ENCODE results near the gene ST3GAL2.
"Not testable (repeated sequence)": the region's sequence is repeated elsewhere in the genome, so short reads cannot be mapped to it uniquely, and the experiment has no call there.

ST3GAL2 gene

DNA sequence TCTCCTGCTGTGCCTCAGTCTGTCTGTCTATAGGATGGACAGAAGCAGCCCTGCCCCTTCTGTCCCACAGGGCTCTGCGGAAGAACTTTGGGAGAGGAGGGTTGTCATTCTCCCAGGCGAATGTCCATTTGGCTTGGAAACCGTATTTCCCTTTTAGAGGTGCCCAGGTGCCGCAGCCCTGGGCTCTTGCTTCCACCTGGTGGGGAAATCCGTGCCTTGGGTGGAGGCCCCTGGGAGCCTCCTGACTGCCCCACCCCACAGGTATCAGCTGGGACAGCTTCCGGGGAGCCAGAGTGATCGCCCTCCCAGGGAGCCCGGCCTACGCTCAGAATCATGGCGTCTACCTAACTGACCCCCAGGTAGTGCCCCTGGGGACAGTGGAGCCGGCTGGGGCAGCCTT, 28.2 kb upstream of the ST3GAL2 start:
- peak; percentile 17 for DNase-seq

DNA sequence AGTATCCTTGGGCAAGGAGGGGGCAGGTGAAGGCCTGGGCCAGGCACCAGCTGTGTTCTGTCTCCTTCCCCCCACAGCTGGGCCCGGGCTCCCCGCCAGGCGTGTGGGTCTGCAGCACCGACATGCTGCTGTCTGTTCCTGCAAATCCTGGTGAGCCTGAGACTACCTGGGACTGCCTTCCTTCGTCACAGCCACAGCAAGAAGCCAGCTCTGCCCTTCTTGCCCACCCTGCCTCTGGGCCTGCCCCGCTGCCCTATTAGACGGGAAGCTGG, 27.8 kb upstream of the ST3GAL2 start:
- no peak for DNase-seq

DNA sequence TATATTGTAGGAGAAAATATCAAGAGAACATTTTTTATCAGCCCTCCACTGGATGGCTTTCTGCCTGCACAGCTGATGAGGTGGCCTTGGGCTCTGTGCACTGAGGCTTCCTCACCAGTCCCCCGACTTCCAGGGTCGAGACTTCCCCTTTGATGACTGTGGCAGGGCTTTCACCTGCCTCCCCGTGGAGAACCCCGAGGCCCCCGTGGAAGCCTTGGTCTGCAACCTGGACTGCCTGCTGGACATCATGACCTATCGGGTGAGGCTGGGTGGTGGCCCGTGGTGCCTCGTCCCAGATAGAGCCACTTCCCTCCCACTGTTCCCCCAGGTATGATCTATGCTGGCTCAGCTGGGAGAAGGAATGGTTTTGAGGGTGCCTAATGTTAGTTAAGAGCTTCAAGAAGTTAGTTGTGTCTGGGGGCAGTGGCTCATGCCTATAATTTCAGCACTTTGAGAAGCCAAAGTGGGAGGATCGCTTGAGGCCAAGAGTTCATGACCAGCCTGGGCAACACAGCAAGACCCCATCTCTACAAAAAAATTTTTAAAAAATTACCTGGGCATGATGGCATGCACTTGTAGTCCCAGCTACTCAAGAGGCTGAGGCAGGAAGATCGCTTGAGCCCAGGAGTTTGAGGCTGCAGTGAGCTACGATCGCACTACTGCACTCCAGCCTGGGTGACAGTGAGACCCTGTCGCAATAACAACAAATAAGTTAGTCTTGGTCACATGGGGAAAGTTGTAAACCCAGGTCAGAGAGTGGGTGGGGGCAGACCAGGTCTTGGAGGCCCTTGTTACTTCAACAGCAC, 27.3 kb upstream of the ST3GAL2 start:
- DNase-seq = no peak

DNA sequence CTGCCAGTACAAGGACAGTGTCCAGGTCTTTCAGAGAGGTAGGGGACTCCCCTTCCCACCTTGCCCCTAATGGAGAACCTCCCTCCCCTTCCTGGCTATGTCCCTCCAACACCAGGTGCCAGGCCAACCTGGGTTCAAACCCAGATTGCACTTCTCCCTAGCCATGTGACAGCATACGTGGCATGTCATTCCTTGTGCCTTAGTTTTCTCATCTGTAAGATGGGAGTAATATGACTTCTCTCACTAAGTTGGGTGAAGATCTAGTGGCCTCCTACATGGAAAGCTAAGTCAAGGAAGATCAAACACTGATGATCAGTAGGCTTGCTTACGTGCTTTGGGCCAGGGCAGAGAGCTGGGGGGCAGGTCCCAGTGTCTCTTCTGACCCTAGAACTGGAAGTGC, 24.3 kb upstream of the ST3GAL2 start:
- DNase-seq = no peak

DNA sequence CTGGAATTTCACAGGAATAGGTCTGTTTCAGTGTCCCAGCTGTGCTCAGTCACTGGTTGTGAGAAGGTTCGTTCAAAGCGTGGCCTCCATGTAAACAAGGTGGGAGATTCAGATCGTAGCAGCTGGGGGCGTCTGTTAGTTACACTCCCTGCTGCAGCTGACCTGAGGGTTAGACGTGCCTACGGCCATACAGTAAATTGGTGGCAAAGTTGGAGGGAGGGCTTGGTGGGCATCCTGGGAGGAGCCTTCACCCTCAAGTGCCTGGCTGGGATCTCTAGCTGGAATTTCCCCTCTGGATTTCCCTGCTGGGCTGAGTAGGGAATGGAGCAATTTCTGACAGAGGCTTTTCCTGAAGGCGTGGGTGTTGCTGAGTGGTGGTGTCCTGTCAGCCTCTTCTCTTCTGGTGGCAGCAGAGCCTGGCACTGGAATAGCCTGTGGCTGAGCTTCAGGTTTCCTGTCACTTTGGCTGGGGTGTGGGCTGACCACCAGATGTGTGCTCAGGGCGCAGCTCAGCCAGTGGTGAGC, 21.9 kb upstream of the ST3GAL2 start:
- no peak for DNase-seq

DNA sequence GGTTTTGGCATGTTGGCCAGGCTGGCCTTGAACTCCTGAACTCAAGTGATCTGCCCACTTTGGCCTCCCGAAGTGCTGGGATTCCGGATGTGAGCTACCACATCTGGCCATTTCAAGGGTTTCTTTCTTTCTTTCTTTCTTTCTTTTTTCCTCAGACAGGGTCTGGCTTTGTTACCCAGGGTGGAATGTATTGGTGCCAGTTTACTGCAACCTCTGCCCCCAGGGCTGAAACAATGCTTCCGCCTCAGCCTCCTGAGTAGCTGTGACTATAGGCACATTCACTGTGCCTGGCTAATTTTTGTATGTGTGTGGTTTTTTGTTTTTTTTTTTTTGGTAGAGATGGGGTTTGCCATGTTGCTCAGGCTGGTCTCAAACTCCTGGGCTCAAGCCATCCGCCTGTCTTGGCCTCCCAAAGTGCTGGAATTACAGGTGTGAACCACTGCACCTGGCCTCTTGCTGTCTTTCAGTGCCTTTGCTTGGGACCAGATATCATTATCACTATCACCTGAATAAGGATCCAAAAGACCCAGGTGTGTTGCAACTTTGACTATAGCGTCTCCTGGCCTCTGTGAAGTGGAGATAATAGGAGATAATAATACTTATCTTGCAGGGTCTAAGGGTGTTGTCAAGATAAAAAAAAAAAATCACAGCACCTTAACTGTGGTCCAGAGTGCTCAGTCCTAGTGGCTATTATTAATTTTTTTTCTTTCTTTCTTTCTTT, 18.7 kb upstream of the ST3GAL2 start:
- DNase-seq = no peak

DNA sequence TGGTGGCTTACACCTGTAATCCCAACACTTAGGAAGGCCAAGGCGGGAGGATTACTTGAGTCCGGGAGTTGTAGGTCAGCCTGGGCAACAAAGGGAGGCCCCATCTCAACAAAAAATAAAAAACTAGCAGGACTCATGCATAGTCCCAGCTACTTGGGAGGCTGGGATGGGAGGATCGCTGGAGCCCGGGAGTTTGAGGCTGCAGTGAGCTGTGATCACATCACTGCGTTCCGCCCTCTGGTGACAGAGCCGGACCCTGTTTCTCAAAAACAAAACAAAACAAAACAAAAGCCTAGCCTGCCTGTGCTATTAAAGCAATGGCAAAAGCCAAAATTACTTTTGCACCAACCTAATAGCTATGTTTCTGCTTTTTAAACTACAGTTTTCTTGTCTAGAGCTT, 17.0 kb upstream of the ST3GAL2 start:
- no peak for DNase-seq

DNA sequence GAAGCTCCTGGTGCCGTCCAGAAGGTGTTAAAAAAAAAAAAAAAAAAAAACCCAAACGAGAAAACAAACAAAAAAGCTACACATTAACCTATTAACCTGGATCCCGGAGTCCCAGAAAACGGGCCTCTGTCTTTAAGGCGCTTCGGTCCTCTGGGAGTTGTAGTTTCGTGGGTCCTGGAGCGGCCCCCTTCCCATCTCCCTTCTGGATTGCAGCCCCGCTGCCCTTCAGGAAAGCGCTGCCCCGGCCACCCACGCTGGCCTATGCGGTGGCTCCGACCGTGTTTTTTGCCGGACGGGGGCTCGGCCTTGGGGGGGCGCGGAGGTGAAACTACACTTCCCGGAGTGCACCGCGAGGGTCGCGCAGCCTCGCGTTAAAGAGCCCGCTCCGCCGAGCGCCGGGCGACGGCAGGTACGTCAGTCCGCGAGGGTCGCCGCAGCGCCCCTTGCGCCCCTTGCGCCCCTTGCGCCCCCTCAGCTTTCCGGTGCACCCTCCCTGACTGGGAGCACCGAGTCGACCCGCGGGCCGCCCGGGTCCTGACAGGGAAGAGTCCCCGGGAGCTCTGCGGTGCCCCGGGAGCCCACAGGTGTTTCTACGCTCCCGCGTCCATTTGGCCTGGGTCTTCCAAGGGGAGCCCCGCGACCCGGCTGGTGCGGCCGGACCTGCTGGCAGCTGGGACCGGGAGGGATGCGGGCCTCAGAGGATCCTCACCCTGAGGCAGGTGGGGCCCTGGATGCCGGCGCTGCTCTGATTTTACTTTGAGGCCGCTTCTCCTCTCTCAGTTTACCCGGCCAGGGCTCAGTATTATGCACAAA, 15.5 kb upstream of the ST3GAL2 start, which contains the start of gene FCSK:
Gene FCSK (plus strand): TSS at position 374 of the 813 bp plus-strand sequence. CDS start 8,596 bp downstream, outside the sequence.
- peak; percentile 75 for DNase-seq

DNA sequence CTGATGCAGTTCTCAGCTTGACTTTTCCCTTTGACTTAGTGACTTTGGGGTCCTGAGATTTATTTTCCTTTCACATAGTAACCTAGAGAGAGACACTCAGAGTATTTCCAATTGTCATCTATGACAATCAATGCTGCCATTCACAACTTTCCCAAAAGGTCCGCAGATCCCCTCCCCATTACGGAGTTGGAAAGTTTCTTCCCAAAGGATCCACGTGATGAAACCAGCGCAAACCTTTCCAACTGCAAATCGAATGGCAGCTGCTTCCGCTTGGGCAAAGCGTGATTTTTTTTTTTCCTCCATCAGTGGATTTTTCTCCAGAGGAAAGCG, 15.0 kb upstream of the ST3GAL2 start:
- no peak for DNase-seq

DNA sequence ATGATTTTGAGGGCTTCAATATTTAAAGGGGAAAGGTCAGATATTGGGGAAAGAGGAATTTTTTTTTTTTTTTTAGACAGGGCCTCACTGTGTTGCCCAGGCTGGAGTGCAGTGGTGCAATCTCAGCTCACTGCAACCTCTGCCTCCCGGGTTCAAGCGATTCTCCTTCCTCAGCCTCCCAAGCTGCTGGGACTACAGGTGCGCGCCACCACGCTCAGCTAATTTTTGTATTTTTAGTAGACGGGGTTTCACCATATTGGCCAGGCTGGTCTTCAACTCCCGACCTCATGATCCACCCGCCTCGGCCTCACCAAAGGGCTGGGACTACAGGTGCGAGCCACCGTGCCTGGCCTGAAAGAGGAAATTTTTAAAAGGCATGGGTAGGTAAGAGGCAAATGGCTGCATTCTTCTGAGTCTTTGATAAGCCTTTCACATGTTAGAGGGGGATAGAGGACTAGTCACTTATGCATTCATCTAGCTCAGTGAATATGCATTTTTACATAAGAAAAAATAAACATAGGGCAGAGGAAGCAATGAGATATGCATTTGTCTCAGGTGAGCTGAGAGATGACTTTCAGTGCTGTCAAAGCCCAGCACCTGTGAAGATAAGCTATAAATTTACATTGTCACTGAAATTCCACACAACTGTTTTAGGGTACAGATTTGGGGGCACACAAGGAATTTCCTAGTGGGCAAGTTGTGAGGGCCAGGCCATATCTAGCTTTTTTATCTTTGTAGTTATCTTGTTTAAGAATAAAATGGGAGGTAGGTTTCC, 14.4 kb upstream of the ST3GAL2 start:
- DNase-seq = no peak

DNA sequence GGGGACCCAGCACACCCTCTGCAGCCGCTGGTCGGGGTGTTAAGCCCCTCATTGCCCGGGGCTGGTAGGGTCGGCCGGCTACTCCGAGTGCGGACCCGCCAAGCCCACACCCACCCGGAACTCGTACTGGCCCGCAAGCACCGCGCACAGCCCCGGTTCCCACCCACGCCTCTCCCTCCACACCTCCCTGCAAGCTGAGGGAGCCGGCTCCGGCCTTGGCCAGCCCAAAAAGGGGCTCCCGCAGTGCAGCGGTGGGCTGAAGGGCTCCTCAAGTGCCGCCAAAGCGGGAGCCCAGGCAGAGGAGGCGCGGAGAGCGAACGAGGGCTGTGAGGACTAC, 12.1 kb upstream of the ST3GAL2 start:
- DNase-seq = not testable (repeated sequence)

DNA sequence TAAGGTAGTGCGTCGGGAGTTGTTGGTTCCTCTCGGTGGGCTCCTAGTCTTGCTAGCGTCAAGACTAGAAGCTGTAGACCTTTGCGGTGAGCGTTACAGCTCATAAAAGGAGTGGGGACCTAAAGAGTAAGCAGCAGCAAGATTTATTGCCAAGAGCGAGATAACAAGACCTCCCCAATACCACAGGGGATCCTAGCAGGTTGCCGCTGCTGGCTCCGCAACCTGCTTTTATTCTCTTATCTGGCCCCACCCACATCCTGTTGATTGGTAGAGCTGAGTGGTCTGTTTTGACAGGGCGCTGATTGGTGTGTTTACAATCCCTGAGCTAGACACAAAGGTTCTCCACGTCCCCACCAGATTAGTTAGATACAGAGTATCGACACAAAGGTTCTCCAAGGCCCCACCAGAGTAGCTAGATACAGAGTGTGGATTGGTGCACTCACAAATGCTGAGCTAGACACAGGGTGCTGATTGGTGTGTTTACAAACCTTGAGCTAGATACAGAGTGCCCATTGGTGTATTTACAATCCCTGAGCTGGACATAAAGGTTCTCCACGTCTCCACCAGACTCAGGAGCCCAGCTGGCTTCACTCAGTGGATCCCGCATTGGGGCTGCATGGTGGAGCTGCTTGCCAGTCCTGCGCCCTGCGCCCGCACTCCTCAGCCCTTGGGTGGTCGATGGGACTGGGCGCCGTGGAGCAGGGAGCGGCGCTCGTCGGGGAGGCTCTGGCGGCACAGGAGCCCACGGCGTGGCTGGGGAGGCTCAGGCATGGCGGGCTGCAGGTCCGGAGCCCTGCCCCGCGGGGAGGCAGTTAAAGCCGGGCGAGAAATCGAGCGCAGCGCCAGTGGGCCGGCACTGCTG, 11.5 kb upstream of the ST3GAL2 start:
- DNase-seq = not testable (repeated sequence)

DNA sequence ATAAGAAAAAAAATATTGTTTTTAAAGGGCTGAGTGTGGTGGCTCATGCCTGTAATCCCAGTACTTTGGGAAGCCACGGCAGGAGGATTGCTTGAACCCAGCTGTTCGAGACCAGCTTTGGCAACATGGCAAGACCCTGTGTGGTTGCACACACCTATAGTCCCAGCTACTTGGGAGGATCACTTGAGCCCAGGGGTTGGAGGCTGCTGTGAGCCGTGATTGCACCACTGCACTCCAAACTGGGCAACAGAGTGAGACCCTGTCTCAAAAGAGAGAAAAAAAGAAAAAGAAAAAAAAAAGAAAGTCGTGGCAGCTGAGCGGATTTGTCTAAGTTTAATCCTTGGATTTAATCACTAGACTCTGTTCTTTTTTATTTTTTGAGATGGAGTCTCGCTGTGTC, 9.2 kb upstream of the ST3GAL2 start:
- no peak for DNase-seq

DNA sequence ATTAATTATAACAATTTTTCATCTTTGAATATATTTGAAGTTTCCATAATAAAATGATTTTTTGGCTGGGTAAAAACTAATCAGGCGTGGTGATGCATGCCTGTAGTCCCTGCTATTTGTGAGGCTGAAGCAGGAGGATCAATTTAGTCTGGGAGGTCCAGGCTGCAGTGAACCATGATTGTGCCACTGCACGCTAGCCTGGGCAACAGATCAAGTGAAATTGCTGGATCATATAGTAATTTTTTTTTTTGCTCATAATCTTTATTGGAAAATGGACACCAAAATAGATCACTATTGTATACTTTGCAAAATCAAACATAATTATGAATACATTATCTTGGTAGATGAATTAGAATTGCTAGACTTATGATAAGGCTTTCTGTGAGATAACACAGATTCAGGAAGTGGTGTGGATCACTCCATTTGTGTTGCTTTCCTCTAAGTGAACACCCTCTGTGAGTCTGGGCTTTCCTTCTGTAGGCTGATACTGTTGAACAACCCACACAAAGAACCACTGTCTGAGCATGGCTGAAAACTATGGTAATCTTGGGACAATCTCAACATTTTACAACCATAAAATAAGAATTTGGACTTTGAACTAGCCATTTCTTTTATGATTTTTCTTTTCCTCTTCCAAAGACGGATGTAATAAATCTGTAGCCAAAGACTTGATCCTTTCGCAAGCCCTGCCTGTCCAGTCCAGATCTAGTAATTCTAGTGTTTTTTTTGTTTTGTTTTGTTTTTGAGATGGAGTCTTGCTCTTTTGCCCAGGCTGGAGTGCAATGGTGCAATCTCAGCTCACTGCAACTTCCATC, 5.6 kb upstream of the ST3GAL2 start:
- no peak for DNase-seq

DNA sequence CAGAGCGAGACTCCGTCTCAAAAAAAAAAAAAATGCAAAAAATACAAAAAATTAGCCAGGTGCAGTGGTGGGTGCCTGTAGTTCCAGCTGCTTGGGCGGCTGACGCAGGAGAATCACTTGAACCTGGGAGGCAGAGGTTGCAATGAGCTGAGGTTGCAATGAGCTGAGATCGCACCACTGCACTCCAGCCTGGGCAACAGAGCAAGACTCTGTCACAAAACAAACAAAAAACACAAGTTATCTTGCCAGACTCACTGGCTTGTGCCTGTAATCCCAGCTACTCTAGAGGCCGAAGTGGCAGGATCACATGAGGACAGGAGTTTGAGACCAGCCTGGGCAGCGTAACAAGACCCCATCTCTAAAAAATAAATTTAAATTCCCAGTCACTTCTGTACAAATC, 3.4 kb upstream of the ST3GAL2 start:
- no peak for DNase-seq

DNA sequence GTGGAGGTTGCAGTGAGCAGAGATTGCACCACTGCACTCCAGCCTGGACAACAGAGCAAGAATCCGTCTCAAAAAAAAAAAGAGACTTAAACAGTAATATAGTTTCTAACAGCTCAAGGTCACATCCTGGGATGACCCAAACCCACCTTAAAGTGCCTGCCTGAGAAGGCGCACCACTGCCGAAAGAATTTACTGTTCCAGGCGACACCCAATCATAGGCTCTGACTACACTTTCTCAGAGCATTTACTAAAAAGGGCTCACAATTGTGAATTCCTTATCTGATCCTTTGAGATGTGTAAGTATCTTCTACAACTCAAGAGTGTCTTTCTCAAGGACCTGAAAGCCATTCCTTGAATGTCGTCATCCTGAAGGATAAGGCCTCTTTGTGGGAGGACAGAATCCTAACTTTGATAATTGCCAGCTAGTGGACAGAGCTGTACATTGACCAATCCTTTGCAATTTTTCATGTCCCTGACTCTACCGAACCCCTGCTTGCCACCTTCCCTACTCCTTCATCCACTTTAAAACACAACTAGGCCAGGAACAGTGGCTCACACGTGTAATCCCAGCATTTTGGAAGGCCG, 2.6 kb upstream of the ST3GAL2 start:
- DNase-seq = no peak

DNA sequence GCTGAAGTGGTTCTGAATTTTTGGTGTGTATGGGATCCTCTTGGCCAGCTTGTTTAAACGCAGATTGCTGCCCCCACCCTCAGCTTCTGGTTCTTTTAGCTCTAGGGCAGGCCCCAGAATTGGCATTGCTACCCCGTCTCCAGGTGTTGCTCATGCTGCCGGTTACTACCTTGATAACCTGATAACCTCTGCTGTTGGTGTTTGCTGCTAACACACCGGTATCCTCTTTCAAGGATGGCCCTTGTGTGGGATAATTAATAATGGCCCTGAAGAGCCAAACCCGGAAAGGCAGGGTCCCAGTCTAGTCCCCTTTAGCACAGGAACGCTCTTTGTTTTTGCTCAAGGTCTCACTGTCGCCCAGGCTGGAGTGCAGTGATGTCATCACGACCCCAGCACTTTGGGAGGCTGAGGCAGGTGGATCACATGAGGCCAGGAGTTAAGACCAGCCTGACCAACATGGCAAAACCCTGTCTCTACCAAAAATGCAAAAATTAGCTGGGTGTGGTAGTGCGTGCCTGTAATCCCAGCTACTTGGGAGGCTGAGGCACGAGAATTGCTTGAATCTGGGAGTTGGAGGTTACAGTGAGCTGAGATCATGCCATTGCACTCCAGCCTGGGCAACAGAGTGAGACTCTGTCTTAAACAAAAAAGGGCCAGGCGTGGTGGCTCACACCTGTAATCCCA, 1.3 kb upstream of the ST3GAL2 start:
- DNase-seq = no peak

DNA sequence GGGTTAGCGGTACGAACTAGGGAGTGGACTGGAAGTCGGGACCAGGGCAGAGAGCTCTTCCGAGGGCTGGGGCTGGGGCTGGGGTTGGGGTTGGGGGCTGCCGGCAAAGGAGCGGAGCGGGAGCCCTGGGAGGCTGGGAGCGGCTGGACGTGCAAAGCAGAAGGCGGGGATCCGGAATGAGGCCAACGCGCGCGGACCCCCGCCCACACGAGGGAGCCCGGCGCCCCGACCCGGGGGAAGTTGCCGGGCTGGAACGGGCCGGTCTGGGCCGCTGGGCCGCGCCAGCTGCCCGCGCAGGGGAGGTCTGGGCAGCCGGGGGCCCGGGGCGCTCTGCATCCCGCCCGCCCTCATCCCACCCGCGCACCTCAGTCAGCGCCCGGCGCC, 323 bp downstream of the ST3GAL2 start:
- peak; percentile 31 for DNase-seq

DNA sequence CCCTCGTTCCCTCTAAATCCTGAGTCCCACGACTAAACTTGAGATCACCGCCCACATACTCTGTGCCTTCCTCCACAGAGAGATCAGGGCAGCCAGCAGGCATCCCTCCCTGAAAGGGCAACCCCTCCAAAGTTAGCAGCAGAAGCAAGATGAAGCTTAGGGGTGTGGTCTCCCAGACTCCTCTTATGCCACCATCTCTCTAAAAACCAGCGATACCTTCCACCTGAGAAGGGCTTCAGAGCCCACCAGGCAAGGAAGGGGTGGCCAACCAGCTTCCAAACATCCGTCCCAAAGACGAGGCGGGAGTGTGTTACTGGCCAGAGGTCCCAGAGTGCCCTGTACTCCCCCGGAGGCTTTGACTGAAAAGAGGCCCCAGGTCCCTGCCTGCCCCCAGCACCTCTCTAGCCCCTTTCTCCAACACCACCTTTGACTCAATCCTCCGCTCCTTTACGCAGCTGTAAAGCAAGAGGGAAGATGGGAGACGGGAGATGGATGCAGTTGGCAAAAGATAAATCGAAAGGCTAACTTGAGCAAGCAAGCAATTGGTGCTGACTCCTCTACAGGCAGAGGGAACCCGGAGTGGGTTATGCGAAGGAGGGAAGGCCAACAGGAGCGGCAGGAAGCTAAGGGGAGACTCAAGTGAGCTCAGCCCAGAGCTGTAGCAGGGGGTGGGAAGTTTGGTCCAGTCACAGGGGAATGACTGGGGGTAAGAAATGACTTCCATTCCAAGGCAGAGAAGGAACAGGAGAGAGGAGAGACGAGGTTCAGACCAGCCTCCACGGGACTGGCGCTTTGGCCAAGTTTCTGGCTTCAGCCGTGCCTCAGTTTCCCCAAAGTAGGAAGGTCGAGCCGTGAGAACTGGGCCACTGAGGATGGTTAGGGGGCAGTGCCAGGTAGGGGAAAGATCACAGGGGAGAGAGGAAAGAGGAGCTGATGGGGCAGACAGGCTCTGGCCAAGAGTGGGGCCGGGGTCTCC, 1.0 kb downstream of the ST3GAL2 start:
- peak; percentile 38 for DNase-seq

Measured in CD4-positive, alpha-beta T cell treated with Interleukin-6 for 4 hours (primary cell).